Measurements from ENCODE around the gene PPP1R13L. TPM values are rescaled to one million over a fixed set of nuclear protein-coding genes. Genes with fewer than 3 reads are reported as not detected.
"Not testable (repeated sequence)": the region's sequence is repeated elsewhere in the genome, so short reads cannot be mapped to it uniquely, and the experiment has no call there.

Gene PPP1R13L
- polyA plus RNA-seq, 3 donors from 2014 or later: 0.08 to 0.84 TPM; not detected in 1

GRCh38 chr19:45408830-45409556, 4.1 kb upstream of the PPP1R13L start:
- DNase-seq: no peak
- Mint-ChIP-seq H3K36me3 (peaks cover 5 to 14% (median 5%) of the 10 kb centered on the region in 3 donors), H3K27me3 (ENCODE audit: low read depth in 3 of 3) (peaks cover 6 to 18% (median 17%) of the 10 kb centered on the region in 3 donors), H3K27ac (no peak overlapping the region), H3K4me3 (no peak overlapping the region), H3K9me3 (no peaks in the 10 kb centered on the region), H3K4me1 (peaks cover 31% of the 10 kb centered on the region in 2 donors)

GRCh38 chr19:45408121-45408520, 3.3 kb upstream of the PPP1R13L start:
- peak overlapping the region in 2 of 5 donors; percentile 33 to 38 for H3K4me3 Mint-ChIP-seq
- peaks cover 36 to 40% of the 10 kb centered on the region in 2 donors for H3K4me1 Mint-ChIP-seq
- no peak overlapping the region for H3K27ac Mint-ChIP-seq

DNA sequence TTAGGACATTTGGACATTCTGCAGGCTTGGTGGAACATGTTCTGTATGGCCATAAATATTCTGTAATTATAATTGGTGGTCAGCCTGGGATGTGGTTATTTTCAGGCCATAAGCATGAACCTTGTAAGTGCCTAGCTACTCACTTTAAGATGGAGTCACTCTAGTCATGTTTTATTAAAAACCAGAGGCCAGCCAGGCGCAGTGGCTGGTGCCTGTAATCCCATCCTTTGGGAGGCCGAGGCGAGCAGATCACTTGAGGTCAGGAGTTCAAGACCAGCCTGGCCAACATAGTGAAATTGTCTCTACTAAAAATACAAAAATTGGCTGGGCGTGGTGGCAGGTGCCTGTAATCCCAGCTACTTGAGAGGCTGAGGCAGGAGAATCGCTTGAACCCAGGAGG, 2.7 kb upstream of the PPP1R13L start:
- peaks cover 36 to 40% of the 10 kb centered on the region in 2 donors for H3K4me1 Mint-ChIP-seq
- H3K36me3 Mint-ChIP-seq, H3K9me3 Mint-ChIP-seq, H3K27ac Mint-ChIP-seq, DNase-seq: not testable (repeated sequence)
- peaks cover 7 to 23% (median 22%) of the 10 kb centered on the region in 3 donors for H3K27me3 Mint-ChIP-seq (ENCODE audit: low read depth in 3 of 3)
- peak overlapping the region in 3 of 5 donors; percentile 27 to 96 (median 95) for H3K4me3 Mint-ChIP-seq

More at GRCh38 chr19:45408121-45408520, 3.3 kb upstream of the PPP1R13L start:
- H3K36me3 Mint-ChIP-seq: peaks cover 3 to 9% (median 4%) of the 10 kb centered on the region in 3 donors
- H3K9me3 Mint-ChIP-seq: no peaks in the 10 kb centered on the region
- peaks cover 7 to 23% (median 22%) of the 10 kb centered on the region in 3 donors for H3K27me3 Mint-ChIP-seq (ENCODE audit: low read depth in 3 of 3)
- DNase-seq: no peak

DNA sequence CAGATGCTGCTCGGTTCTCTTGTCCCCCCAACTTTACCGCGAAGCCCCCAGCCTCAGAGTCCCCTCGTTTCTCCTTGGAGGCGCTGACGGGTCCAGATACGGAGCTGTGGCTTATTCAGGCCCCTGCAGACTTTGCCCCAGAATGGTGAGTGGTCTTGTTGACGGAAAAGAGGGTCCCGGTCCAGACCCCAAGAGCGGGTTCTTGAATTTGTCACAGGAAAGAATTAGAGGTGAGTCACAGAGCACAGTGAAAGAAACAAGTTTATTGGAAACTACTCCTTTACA, 2.2 kb upstream of the PPP1R13L start:
- peaks cover 0 to 3% (median 0%) of the 10 kb centered on the region in 3 donors for H3K36me3 Mint-ChIP-seq
- peak overlapping the region; percentile 95 to 98 (median 96) for H3K4me3 Mint-ChIP-seq
- H3K27ac Mint-ChIP-seq: peak overlapping the region in 1 of 6 donors; percentile 95
- no peaks in the 10 kb centered on the region for H3K9me3 Mint-ChIP-seq
- H3K27me3 Mint-ChIP-seq (ENCODE audit: low read depth in 3 of 3): peaks cover 7 to 25% (median 23%) of the 10 kb centered on the region in 3 donors
- H3K4me1 Mint-ChIP-seq: peaks cover 36 to 40% of the 10 kb centered on the region in 2 donors
- DNase-seq: no peak

GRCh38 chr19:45406226-45407090, 1.6 kb upstream of the PPP1R13L start, which contains the start of gene POLR1G:
TSS of gene POLR1G (plus strand) at chr19:45406644. CDS start at chr19:45406697, 53 bp downstream.
- H3K27me3 Mint-ChIP-seq (ENCODE audit: low read depth in 3 of 3): peaks cover 7 to 25% (median 23%) of the 10 kb centered on the region in 3 donors
- peak within 1 kb of the TSS; percentile 95 to 98 (median 96) for H3K4me3 Mint-ChIP-seq
- no peaks in the 10 kb centered on the region for H3K9me3 Mint-ChIP-seq
- H3K4me1 Mint-ChIP-seq: peaks cover 36 to 40% of the 10 kb centered on the region in 2 donors
- H3K27ac Mint-ChIP-seq: peak within 1 kb of the TSS; percentile 84 to 99 (median 93)
- peaks cover 0 to 3% (median 0%) of the 10 kb centered on the region in 3 donors for H3K36me3 Mint-ChIP-seq
- DNase-seq: peak; percentile 80 to 81 (median 81)

DNA sequence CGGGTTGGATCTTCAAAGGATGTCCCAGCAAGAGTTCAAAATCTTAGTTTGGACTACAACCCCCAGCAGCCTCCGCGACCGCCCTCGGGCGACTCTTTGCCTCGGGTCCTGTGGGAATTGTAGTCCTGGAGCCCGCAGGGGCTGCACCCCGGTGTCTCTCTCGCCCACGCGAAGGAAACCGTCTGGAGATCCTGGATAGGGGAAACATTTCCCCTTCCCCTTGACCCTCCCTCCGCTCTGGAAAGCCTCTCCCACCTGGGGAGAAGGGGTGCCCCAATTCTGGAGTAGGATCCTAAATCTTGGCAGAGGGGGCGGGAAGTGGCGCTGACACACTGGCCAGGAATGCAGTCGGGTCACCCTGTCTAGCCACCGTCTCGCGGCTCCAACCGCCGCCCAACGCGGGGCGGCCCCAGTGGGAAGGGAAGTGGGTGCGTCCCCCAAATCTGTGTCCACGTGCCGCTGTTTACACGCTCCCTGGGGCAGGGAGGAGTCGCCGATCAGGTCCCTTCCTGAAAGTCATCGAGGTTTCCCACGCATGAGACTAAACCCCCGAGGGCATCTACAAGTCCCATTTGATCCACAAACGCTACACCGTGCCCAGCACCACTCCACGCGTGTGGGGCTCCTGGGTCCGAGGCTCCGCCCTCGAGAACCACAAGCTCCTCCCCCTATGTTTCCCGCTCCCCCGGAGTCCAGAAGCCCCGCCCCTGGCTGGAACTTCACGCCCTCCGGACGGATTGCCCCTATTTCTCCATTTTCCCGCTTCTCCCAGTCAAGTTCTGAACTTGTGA, 761 bp upstream of the PPP1R13L start:
- peak overlapping the region; percentile 84 to 99 (median 93) for H3K27ac Mint-ChIP-seq
- H3K36me3 Mint-ChIP-seq: peaks cover 0 to 3% (median 0%) of the 10 kb centered on the region in 3 donors
- no peaks in the 10 kb centered on the region for H3K9me3 Mint-ChIP-seq
- H3K4me3 Mint-ChIP-seq: peak overlapping the region; percentile 95 to 98 (median 96)
- peaks cover 36 to 40% of the 10 kb centered on the region in 2 donors for H3K4me1 Mint-ChIP-seq
- peaks cover 7 to 25% (median 23%) of the 10 kb centered on the region in 3 donors for H3K27me3 Mint-ChIP-seq (ENCODE audit: low read depth in 3 of 3)
- peak; percentile 76 to 84 (median 78) for DNase-seq

GRCh38 chr19:45403781-45404556, 900 bp downstream of the PPP1R13L start:
- no peaks in the 10 kb centered on the region for H3K9me3 Mint-ChIP-seq
- peak; percentile 49 to 54 (median 50) for DNase-seq
- H3K36me3 Mint-ChIP-seq: peaks cover 0 to under 1% (median 0%) of the 10 kb centered on the region in 3 donors
- peak overlapping the region; percentile 69 to 98 (median 96) for H3K4me3 Mint-ChIP-seq
- H3K27me3 Mint-ChIP-seq (ENCODE audit: low read depth in 3 of 3): peaks cover 8 to 25% (median 23%) of the 10 kb centered on the region in 3 donors
- H3K4me1 Mint-ChIP-seq: peaks cover 36 to 40% of the 10 kb centered on the region in 2 donors
- H3K27ac Mint-ChIP-seq: peak overlapping the region in 3 of 6 donors; percentile 22 to 55 (median 48)

DNA sequence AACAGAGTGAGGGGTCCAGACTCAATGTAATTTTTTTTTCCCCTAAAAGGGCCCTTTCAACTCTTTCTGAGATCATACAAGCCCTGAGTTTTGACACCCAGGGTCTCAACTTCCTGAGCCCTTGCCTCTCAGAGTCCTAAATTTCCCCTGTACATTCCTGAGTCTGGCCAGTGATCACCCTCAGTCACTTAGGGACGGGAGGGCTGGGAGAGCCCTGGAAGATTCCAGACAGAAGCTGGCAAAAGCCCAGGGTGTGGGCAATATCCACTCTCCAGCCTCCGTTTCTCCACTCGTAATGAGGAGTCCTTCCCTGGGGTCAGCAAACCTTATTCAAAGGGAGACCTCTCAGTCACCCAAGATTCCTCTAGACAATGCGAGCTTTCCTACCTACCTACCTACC, 1.6 kb downstream of the PPP1R13L start:
- H3K27ac Mint-ChIP-seq: peak overlapping the region in 1 of 6 donors; percentile 22
- no peaks in the 10 kb centered on the region for H3K36me3 Mint-ChIP-seq
- H3K4me3 Mint-ChIP-seq: peak overlapping the region in 1 of 5 donors; percentile 96
- peaks cover 0 to 1% (median 0%) of the 10 kb centered on the region in 6 donors for H3K9me3 Mint-ChIP-seq
- H3K27me3 Mint-ChIP-seq (ENCODE audit: low read depth in 3 of 3): peaks cover 11 to 28% (median 25%) of the 10 kb centered on the region in 3 donors
- DNase-seq: no peak
- peaks cover 42 to 47% of the 10 kb centered on the region in 2 donors for H3K4me1 Mint-ChIP-seq

- H3K4me1 Mint-ChIP-seq: peaks cover 42 to 49% of the 10 kb centered on the region in 2 donors
- DNase-seq: no peak
- H3K4me3 Mint-ChIP-seq: no peak overlapping the region
- peaks cover 14 to 32% (median 25%) of the 10 kb centered on the region in 3 donors for H3K27me3 Mint-ChIP-seq (ENCODE audit: low read depth in 3 of 3)
- no peaks in the 10 kb centered on the region for H3K36me3 Mint-ChIP-seq
- peaks cover 0 to 1% (median 0%) of the 10 kb centered on the region in 6 donors for H3K9me3 Mint-ChIP-seq
- no peak overlapping the region for H3K27ac Mint-ChIP-seq
Measured at GRCh38 chr19:45402298-45403061, 2.4 kb downstream of the PPP1R13L start.

GRCh38 chr19:45401815-45402214, 3.1 kb downstream of the PPP1R13L start:
- H3K4me3 Mint-ChIP-seq: no peak overlapping the region
- DNase-seq: no peak
- peaks cover 17 to 32% (median 29%) of the 10 kb centered on the region in 3 donors for H3K27me3 Mint-ChIP-seq (ENCODE audit: low read depth in 3 of 3)
- H3K36me3 Mint-ChIP-seq: no peaks in the 10 kb centered on the region
- H3K4me1 Mint-ChIP-seq: peaks cover 38 to 44% of the 10 kb centered on the region in 2 donors
- peak overlapping the region in 1 of 6 donors; percentile 35 for H3K27ac Mint-ChIP-seq
- H3K9me3 Mint-ChIP-seq: peaks cover 0 to 1% (median 0%) of the 10 kb centered on the region in 6 donors

- no peak overlapping the region for H3K27ac Mint-ChIP-seq
- peaks cover 0 to 1% (median 0%) of the 10 kb centered on the region in 6 donors for H3K9me3 Mint-ChIP-seq
- DNase-seq: no peak
- no peak overlapping the region for H3K4me3 Mint-ChIP-seq
- peaks cover 13 to 25% (median 17%) of the 10 kb centered on the region in 3 donors for H3K27me3 Mint-ChIP-seq (ENCODE audit: low read depth in 3 of 3)
- no peaks in the 10 kb centered on the region for H3K36me3 Mint-ChIP-seq
- peaks cover 23 to 29% of the 10 kb centered on the region in 2 donors for H3K4me1 Mint-ChIP-seq
Measured at GRCh38 chr19:45400192-45400591, 4.7 kb downstream of the PPP1R13L start.

All from immature natural killer cell (primary cell).